HFFc6 (cell line): ENCODE data around the gene ZNF827. TPM values are rescaled to one million over a fixed set of nuclear protein-coding genes. Genes with fewer than 3 reads are reported as not detected.

Experiments used
- DNase-seq: peaks from one replicate; pipeline ENCODE4 v3.0.0-alpha.2; 2018
- H3K27ac Mint-ChIP-seq: 2 replicates; pipeline ENCODE4 v1.8.0; 2020; ENCODE audit warnings: mild to moderate bottlenecking, mixed read lengths
- H3K27me3 Mint-ChIP-seq: 2 replicates; pipeline ENCODE4 v1.8.0; 2021; ENCODE audit warnings: mild to moderate bottlenecking, moderate library complexity, mixed read lengths; ENCODE audit not compliant: insufficient read depth
- H3K36me3 Mint-ChIP-seq: 2 replicates; pipeline ENCODE4 v1.8.0; 2021; ENCODE audit warnings: low read depth, mixed read lengths
- H3K4me1 Mint-ChIP-seq: 2 replicates; pipeline ENCODE4 v1.8.0; 2020; ENCODE audit warnings: low read depth, mixed read lengths
- H3K4me3 Mint-ChIP-seq: 2 replicates; pipeline ENCODE4 v1.8.0; 2020; ENCODE audit warnings: mild to moderate bottlenecking, moderate library complexity, mixed read lengths
- H3K9me3 Mint-ChIP-seq: 2 replicates; pipeline ENCODE4 v1.8.0; 2020; ENCODE audit warnings: mild to moderate bottlenecking, mixed read lengths
- CTCF ChIP-seq: fragments of 200-600 bp; sonication (generic); IDR thresholded peaks from 2 replicates; pipeline ENCODE4 v1.5.0; 2021; ENCODE audit warnings: antibody characterized with exemption, mild to moderate bottlenecking
- total RNA-seq, 6 experiments: library from RNA; stranded (reverse); fragmentation: NEBNext Ultra II Directional; extraction: Animal tissue kit (Norgen Biotek cat#: 25700); gene quantifications; 2 replicates in 1 of 6; 3 replicates in 5 of 6; pipeline ENCODE4 v1.2.3, GENCODE V29; 2021

The ZNF827 gene
- total RNA-seq, 6 experiments from 2014 or later: 15.8 to 22.4 (median 17.6) TPM

- H3K4me1 Mint-ChIP-seq: peaks cover 39% of the 10 kb centered on the region
- H3K27me3 Mint-ChIP-seq: no peaks in the 10 kb centered on the region
- no peak overlapping the region for H3K4me3 Mint-ChIP-seq
- no peaks in the 10 kb centered on the region for H3K9me3 Mint-ChIP-seq
- peaks cover 32% of the 10 kb centered on the region for H3K36me3 Mint-ChIP-seq
- no peak for DNase-seq
- H3K27ac Mint-ChIP-seq: no peak overlapping the region
- TF ChIP-seq CTCF: no peak
Observed at GRCh38 chr4:145822581-145822980, 116.0 kb downstream of the ZNF827 start.

- DNase-seq: no peak
- Mint-ChIP-seq H3K4me3 (no peak overlapping the region), H3K4me1 (peaks cover 43% of the 10 kb centered on the region), H3K9me3 (no peaks in the 10 kb centered on the region), H3K36me3 (peaks cover 32% of the 10 kb centered on the region), H3K27ac (no peak overlapping the region), H3K27me3 (no peaks in the 10 kb centered on the region)
- TF ChIP-seq CTCF: no peak
Observed at GRCh38 chr4:145822181-145822580, 116.4 kb downstream of the ZNF827 start.

- peaks cover 48% of the 10 kb centered on the region for H3K4me1 Mint-ChIP-seq
- H3K27ac Mint-ChIP-seq: no peak overlapping the region
- DNase-seq: no peak
- no peaks in the 10 kb centered on the region for H3K27me3 Mint-ChIP-seq
- no peak for TF ChIP-seq CTCF
- H3K36me3 Mint-ChIP-seq: peaks cover 32% of the 10 kb centered on the region
- no peaks in the 10 kb centered on the region for H3K9me3 Mint-ChIP-seq
- H3K4me3 Mint-ChIP-seq: no peak overlapping the region
Observed at GRCh38 chr4:145821766-145822165, 116.9 kb downstream of the ZNF827 start.

DNA sequence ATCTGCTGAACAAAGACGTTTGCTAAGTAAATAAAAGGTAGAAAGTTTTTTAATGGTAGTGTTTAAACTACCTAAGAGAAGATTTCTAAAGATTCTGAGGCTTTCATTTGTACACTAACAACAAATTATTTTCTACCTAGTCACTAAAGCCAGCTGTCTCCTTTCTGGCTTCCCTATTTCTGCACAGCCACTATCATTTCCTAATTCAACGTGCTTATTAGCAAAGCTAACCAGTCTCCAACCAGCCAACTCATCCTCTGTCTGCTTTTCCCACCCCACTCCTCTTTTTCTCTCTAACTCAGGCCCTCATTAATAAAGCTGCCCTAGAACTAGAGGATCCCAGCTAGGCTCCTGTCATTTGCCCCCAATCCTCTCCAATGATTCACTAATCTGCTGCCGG is 118.2 kb downstream of the ZNF827 start:
- DNase-seq: no peak
- no peak for TF ChIP-seq CTCF
- H3K27me3 Mint-ChIP-seq: no peaks in the 10 kb centered on the region
- peaks cover 27% of the 10 kb centered on the region for H3K36me3 Mint-ChIP-seq
- no peak overlapping the region for H3K27ac Mint-ChIP-seq
- H3K4me3 Mint-ChIP-seq: no peak overlapping the region
- peaks cover 61% of the 10 kb centered on the region for H3K4me1 Mint-ChIP-seq
- H3K9me3 Mint-ChIP-seq: no peaks in the 10 kb centered on the region

- H3K4me1 Mint-ChIP-seq: peaks cover 67% of the 10 kb centered on the region
- DNase-seq: no peak
- peaks cover 29% of the 10 kb centered on the region for H3K36me3 Mint-ChIP-seq
Observed at GRCh38 chr4:145819853-145820181, 118.8 kb downstream of the ZNF827 start.

More at GRCh38 chr4:145819853-145820181, 118.8 kb downstream of the ZNF827 start:
- Mint-ChIP-seq H3K27me3 (no peaks in the 10 kb centered on the region), H3K4me3 (no peak overlapping the region), H3K9me3 (no peaks in the 10 kb centered on the region), H3K27ac (no peak overlapping the region)
- TF ChIP-seq CTCF: no peak
